NCI-H2196 treated with DMSO at 0.1 percent for 48 hours (cell line): ENCODE measurements around the gene L3MBTL3.

Experiments used
- DNase-seq: peaks from one replicate; lab custom pipeline; 2025; ENCODE audit not compliant: unreplicated experiment; lab: John Stamatoyannopoulos, UW

Gene L3MBTL3

DNA sequence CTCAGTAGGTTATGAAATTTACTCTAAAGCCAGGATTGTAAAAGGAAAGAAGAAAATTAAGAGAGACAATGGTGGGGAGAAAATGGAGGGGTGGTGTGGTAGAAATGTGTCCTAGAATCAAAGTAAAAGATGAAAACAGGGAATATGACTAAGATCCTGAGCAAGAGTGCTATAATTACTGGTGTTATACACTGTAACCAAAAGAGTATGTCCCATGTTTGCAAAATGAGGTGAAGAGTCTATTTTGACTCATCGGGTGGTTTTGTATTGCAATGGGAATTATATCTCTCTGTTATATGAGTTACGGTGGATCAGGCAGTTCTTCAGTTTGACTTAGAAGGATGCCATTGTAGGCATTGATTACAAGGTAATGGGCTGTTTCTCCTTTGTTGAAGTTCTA, 8.5 kb downstream of the L3MBTL3 start:
- no peak for DNase-seq

GRCh38 chr6:130027948-130028347, 9.6 kb downstream of the L3MBTL3 start:
- no peak for DNase-seq

DNA sequence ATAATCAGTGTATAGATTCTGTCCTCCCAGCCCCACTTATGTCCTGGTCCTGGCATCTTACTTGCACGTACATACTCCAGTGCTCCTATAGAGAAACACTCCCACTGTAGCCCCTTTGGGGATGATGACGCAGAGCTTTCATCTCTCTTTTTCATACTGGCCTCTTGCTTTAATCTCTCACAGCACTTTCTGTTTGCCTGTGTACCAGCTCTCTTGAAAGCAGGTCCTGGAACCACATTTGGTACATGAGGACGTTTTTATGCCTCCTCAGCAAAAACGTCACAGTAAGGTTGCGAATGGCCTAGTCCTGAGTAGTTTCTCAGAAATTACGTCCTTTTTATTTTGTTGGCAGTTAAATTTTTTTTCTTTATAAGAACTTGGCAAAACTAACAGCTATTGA, 10.8 kb downstream of the L3MBTL3 start:
- DNase-seq, result no peak

- DNase-seq, result no peak
These were observed 14.5 kb downstream of the L3MBTL3 start for GRCh38 chr6:130032758-130033340.

- no peak for DNase-seq
These were observed 15.6 kb downstream of the L3MBTL3 start for GRCh38 chr6:130033949-130034348.

GRCh38 chr6:130034378-130035146, 16.2 kb downstream of the L3MBTL3 start:
- no peak for DNase-seq

DNA sequence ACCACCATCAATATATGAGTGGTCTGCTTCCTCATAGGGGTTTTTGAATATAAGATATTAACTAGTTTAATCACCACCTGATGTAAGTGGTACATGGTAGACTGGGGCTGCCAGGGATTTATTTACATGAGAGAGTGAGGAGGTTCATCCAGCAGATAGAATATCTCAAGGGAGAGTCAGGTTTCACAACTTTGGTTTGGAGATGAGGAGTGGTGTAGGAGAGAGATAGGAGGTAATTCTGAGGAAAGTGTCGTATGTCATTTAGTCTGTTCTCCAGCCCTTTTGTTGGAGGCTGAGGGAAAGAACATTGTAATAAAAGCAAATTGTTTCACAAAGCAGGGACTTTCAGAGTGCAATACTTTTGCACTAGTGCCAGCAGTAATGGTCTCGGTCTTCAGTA, 16.8 kb downstream of the L3MBTL3 start:
- no peak for DNase-seq

DNA sequence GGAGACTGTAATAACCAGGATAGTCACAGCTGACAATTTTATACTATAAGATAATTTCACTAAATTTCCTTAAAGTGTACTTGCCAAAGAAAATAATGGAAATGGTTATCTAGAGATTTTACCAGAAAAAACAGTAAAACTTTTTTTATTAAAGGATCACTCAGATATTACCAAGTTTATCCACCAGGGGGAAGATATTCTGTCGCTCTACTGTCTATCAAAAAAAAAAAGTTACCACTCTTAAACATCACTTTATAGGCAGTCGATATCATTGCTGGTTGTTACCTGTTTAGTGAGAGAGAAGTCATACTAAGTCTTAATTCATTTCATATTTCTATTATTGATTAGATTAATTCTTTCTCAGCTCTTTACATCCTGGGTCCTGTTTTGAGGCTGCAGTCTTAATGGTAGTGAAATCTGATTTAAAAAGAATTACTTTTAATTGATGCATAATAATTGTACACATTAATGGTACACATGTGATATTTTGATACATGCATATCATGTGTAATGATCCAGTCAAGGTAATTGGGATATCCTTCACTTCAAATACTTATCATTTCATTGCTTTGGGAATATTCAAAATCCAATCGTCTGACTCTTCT, 18.9 kb downstream of the L3MBTL3 start:
- DNase-seq, result no peak

GRCh38 chr6:130041594-130041993, 23.2 kb downstream of the L3MBTL3 start:
- no peak for DNase-seq

GRCh38 chr6:130043344-130043743, 25.0 kb downstream of the L3MBTL3 start:
- no peak for DNase-seq

GRCh38 chr6:130045622-130046021, 27.2 kb downstream of the L3MBTL3 start:
- no peak for DNase-seq

DNA sequence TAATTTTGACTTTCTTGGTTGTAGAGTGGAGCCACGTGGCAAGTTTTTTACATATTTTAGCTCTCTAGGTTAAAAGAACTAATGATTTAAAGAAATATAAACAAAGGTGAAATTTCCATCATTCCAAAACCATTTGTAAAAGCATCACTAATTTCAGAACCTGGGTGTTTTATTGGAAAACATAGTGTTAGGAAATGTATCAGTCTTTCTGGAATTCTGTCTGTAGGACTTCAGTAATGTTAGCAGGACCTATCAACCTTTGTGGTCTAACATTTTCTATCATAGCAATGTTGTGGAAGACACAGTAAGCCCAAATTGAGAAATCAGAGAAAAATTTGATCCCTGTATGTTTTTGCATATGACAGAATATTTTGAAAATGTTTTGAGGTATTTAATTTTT, 28.3 kb downstream of the L3MBTL3 start:
- DNase-seq, result no peak

- DNase-seq, result no peak
These were observed 29.0 kb downstream of the L3MBTL3 start for GRCh38 chr6:130047088-130047995.

GRCh38 chr6:130050230-130050629, 31.8 kb downstream of the L3MBTL3 start:
- DNase-seq, result no peak

GRCh38 chr6:130054725-130055124, 36.3 kb downstream of the L3MBTL3 start:
- DNase-seq, result no peak

GRCh38 chr6:130055271-130055670, 36.9 kb downstream of the L3MBTL3 start:
- no peak for DNase-seq

- no peak for DNase-seq
These were observed 39.1 kb downstream of the L3MBTL3 start for GRCh38 chr6:130057495-130057894.

DNA sequence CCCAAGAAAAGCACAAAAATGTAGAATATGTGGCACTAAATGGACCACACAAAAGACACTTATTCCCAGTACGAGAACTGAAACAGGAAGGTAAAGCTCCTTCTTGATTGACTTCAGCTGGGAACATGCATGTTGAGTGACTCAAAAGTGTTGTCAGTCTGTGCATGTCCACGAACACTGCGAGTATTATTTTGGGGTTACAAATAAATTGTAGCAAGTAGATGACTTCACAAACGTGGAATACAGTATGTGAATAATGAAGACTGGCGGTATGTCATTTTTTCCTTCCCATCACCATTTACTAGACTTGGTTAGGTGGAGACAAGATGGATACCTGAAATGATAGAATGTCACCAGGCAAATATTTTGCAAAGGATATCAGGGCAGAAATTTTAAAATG, 45.4 kb downstream of the L3MBTL3 start:
- DNase-seq, result no peak

- DNase-seq, result no peak
These were observed 47.3 kb downstream of the L3MBTL3 start for GRCh38 chr6:130065609-130066156.

DNA sequence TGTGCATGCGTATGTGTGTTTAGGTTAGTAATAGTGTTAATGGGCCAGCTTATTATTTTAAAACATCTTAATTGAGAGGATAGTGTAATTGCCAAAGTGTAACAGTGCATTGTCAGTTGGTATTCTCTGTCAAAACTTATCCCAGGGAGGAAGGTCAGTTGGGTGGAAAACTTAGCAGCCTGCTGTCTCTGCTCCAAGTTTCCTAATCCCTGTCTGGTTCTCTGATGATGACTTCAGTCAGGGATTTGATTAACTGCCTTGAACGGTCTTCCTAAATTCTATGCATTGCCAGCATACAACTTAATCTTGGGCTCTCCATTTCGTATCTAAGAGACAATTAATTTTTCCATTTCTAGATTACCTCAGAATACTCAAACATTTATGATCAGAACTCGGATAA, 51.1 kb downstream of the L3MBTL3 start:
- no peak for DNase-seq

DNA sequence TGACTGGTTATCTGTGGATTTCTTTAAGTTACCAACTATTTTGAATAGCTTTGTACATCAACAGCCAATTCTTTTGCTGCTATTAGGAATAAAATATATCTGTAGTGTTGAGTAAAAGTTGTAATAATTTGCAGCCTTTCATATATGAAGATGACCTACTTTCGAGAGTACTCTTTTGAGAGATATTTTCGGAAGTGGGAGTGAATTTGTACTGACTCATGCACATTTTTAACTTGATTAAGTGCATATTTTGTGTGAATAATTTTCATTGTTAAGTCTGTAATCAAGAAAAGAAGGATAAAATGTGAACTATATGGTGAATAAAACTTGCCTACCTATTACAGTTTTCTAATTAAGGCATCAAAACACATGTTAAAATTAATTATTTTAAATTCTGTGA, 51.9 kb downstream of the L3MBTL3 start:
- no peak for DNase-seq
